NOMO-1 (cell line): ENCODE measurements around the gene SIL1.
"Not testable (repeated sequence)": the region's sequence is repeated elsewhere in the genome, so short reads cannot be mapped to it uniquely, and the experiment has no call there.

Experiments
- DNase-seq, 2 experiments: peaks; one replicate each; lab custom pipeline; 2025; ENCODE audit not compliant: unreplicated experiment in 2 of 2; lab: John Stamatoyannopoulos, UW

The SIL1 gene

GRCh38 chr5:139040081-139040480, 158.1 kb downstream of the SIL1 start:
- DNase-seq = no peak

- DNase-seq = no peak
Observed at GRCh38 chr5:139038613-139039305, 159.4 kb downstream of the SIL1 start.

- DNase-seq = no peak
Observed at GRCh38 chr5:139037732-139038131, 160.4 kb downstream of the SIL1 start.

GRCh38 chr5:139036332-139036731, 161.8 kb downstream of the SIL1 start:
- DNase-seq = not testable (repeated sequence)

- DNase-seq = peak in 1 of 2 experiments; percentile 19
Observed at GRCh38 chr5:139027150-139027549, 171.0 kb downstream of the SIL1 start.

- DNase-seq = no peak
Observed at GRCh38 chr5:139025651-139026050, 172.5 kb downstream of the SIL1 start.

GRCh38 chr5:139023286-139023685, 174.9 kb downstream of the SIL1 start:
- DNase-seq = no peak

GRCh38 chr5:139022528-139022927, 175.6 kb downstream of the SIL1 start:
- no peak for DNase-seq

- no peak for DNase-seq
Observed at GRCh38 chr5:139021346-139021745, 176.8 kb downstream of the SIL1 start.

GRCh38 chr5:139019880-139020279, 178.3 kb downstream of the SIL1 start:
- DNase-seq = no peak

- no peak for DNase-seq
Observed at GRCh38 chr5:139019211-139019610, 179.0 kb downstream of the SIL1 start.

- no peak for DNase-seq
Observed at GRCh38 chr5:139017624-139018023, 180.5 kb downstream of the SIL1 start.

GRCh38 chr5:139016186-139016585, 182.0 kb downstream of the SIL1 start:
- DNase-seq = no peak

- no peak for DNase-seq
Observed at GRCh38 chr5:139014726-139015125, 183.4 kb downstream of the SIL1 start.

GRCh38 chr5:139012176-139012575, 186.0 kb downstream of the SIL1 start:
- no peak for DNase-seq

- not testable (repeated sequence) for DNase-seq
Observed at GRCh38 chr5:139011156-139011555, 187.0 kb downstream of the SIL1 start.

- DNase-seq = no peak
Observed at GRCh38 chr5:139004374-139005307, 193.5 kb downstream of the SIL1 start.

- no peak for DNase-seq
Observed at GRCh38 chr5:138999674-139000073, 198.5 kb downstream of the SIL1 start.

- DNase-seq = no peak
Observed at GRCh38 chr5:138998521-138998920, 199.6 kb downstream of the SIL1 start.

GRCh38 chr5:138996120-138996519, 202.0 kb downstream of the SIL1 start:
- DNase-seq = no peak

- DNase-seq = no peak
Observed at GRCh38 chr5:138990986-138991590, 207.1 kb downstream of the SIL1 start.
